Endodermal cell (in vitro differentiated cells): Measurements from ENCODE around the gene CPNE2. TPM values are rescaled to one million over a fixed set of nuclear protein-coding genes. Genes with fewer than 3 reads are reported as not detected.
A peak's percentile ranks its signal among the peaks of the same experiment; 100 is the strongest.

Source experiments
- DNase-seq: peaks from one replicate; pipeline ENCODE4 v3.0.0-alpha.2; 2017
- H3K27ac ChIP-seq: 2 replicates; pipeline ENCODE4 v1.5.1; 2013; ENCODE audit warnings: mild to moderate bottlenecking, low read depth, low read length, moderate library complexity
- H3K27me3 ChIP-seq: 2 replicates; pipeline ENCODE4 v1.6.1; 2013; ENCODE audit warnings: mild to moderate bottlenecking, low read length, moderate library complexity; ENCODE audit not compliant: insufficient read depth, control insufficient read depth, poor library complexity, severe bottlenecking
- H3K36me3 ChIP-seq: 2 replicates; pipeline ENCODE4 v1.7.0; 2013; ENCODE audit warnings: mild to moderate bottlenecking, low read length, moderate library complexity; ENCODE audit not compliant: control insufficient read depth, insufficient read depth
- H3K4me1 ChIP-seq: one replicate; pipeline ENCODE4 v1.7.0; 2013; ENCODE audit warnings: low read length; ENCODE audit not compliant: control insufficient read depth, insufficient read depth
- H3K4me3 ChIP-seq: 2 replicates; pipeline ENCODE4 v1.5.1; 2013; ENCODE audit warnings: mild to moderate bottlenecking, low read length, moderate library complexity
- H3K9ac ChIP-seq: 2 replicates; pipeline ENCODE4 v1.6.1; 2013; ENCODE audit warnings: mild to moderate bottlenecking, low read length, moderate library complexity; ENCODE audit not compliant: poor library complexity, severe bottlenecking; ENCODE audit errors: extremely low read depth
- H3K9me3 ChIP-seq: 2 replicates; pipeline ENCODE4 v1.6.1; 2013; ENCODE audit warnings: mild to moderate bottlenecking, low read length, moderate library complexity; ENCODE audit not compliant: control insufficient read depth
- H3K27ac Mint-ChIP-seq: 2 replicates; pipeline ENCODE4 v1.8.0; 2020; ENCODE audit warnings: mixed read lengths
- H3K27me3 Mint-ChIP-seq: 2 replicates; pipeline ENCODE4 v1.8.0; 2021; ENCODE audit warnings: mild to moderate bottlenecking, mixed read lengths; ENCODE audit not compliant: insufficient read depth
- H3K36me3 Mint-ChIP-seq: 2 replicates; pipeline ENCODE4 v1.8.0; 2020; ENCODE audit warnings: low read depth, mixed read lengths
- H3K4me1 Mint-ChIP-seq: 2 replicates; pipeline ENCODE4 v1.8.0; 2020; ENCODE audit warnings: mixed read lengths
- H3K4me3 Mint-ChIP-seq: 2 replicates; pipeline ENCODE4 v1.8.0; 2020; ENCODE audit warnings: mild to moderate bottlenecking, moderate library complexity, mixed read lengths
- H3K9me3 Mint-ChIP-seq: 2 replicates; pipeline ENCODE4 v1.8.0; 2020; ENCODE audit warnings: mild to moderate bottlenecking, mixed read lengths
- WGBS, 2 experiments: methylation state at CpG; one replicate each; pipeline versions ENCODE4 v1.1.5 to v1.1.7; 2013; ENCODE audit warnings: missing lambda C conversion rate in 2 of 2, mixed read lengths in 1 of 2; ENCODE audit not compliant: insufficient coverage in 1 of 2, insufficient read length in 1 of 2; 5-methylcytosine and 5-hydroxymethylcytosine counted together
- total RNA-seq, 2 donors: library from RNA; stranded (reverse); fragmentation: NEBNext Ultra II Directional in 1 of 2; extraction: Animal tissue kit (Norgen Biotek cat#: 25700) in 1 of 2; gene quantifications; 2 replicates in 1 of 2; 3 replicates in 1 of 2; pipeline ENCODE4 v1.2.1, GENCODE V29; 2021
- TF ChIP-seq, protein P1 (sequence below): fragments of 200-600 bp; sonication (generic); conservative IDR thresholded peaks from 2 replicates; pipeline ENCODE4 v1.5.0; 2021; ENCODE audit warnings: antibody characterized with exemption, mild to moderate bottlenecking

Gene CPNE2
- total RNA-seq, 2 donors from 2014 or later = 12.3 to 16.6 TPM

- H3K36me3 Mint-ChIP-seq = no peaks in the 10 kb centered on the region
- H3K4me1 ChIP-seq = no peaks in the 10 kb centered on the region
- peaks cover 5% of the 10 kb centered on the region for H3K27me3 Mint-ChIP-seq
- no peak overlapping the region for H3K4me3 ChIP-seq
- H3K4me1 Mint-ChIP-seq = no peaks in the 10 kb centered on the region
- 83 to 89% methylated on average over 1 to 11 of the region's 12 CpGs for WGBS, 2 experiments
- no peaks in the 10 kb centered on the region for H3K9me3 ChIP-seq
- no peak for DNase-seq
- no peak overlapping the region for H3K27ac Mint-ChIP-seq
- no peaks in the 10 kb centered on the region for H3K36me3 ChIP-seq
- TF ChIP-seq, protein P1, sequence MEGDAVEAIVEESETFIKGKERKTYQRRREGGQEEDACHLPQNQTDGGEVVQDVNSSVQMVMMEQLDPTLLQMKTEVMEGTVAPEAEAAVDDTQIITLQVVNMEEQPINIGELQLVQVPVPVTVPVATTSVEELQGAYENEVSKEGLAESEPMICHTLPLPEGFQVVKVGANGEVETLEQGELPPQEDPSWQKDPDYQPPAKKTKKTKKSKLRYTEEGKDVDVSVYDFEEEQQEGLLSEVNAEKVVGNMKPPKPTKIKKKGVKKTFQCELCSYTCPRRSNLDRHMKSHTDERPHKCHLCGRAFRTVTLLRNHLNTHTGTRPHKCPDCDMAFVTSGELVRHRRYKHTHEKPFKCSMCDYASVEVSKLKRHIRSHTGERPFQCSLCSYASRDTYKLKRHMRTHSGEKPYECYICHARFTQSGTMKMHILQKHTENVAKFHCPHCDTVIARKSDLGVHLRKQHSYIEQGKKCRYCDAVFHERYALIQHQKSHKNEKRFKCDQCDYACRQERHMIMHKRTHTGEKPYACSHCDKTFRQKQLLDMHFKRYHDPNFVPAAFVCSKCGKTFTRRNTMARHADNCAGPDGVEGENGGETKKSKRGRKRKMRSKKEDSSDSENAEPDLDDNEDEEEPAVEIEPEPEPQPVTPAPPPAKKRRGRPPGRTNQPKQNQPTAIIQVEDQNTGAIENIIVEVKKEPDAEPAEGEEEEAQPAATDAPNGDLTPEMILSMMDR = no peak
- no peak overlapping the region for H3K27ac ChIP-seq
- H3K9me3 Mint-ChIP-seq = no peaks in the 10 kb centered on the region
- no peak overlapping the region for H3K4me3 Mint-ChIP-seq
- H3K9ac ChIP-seq = no peak overlapping the region
- H3K27me3 ChIP-seq = no peaks in the 10 kb centered on the region
These were observed 47.3 kb upstream of the CPNE2 start for GRCh38 chr16:57044931-57045693.

DNA sequence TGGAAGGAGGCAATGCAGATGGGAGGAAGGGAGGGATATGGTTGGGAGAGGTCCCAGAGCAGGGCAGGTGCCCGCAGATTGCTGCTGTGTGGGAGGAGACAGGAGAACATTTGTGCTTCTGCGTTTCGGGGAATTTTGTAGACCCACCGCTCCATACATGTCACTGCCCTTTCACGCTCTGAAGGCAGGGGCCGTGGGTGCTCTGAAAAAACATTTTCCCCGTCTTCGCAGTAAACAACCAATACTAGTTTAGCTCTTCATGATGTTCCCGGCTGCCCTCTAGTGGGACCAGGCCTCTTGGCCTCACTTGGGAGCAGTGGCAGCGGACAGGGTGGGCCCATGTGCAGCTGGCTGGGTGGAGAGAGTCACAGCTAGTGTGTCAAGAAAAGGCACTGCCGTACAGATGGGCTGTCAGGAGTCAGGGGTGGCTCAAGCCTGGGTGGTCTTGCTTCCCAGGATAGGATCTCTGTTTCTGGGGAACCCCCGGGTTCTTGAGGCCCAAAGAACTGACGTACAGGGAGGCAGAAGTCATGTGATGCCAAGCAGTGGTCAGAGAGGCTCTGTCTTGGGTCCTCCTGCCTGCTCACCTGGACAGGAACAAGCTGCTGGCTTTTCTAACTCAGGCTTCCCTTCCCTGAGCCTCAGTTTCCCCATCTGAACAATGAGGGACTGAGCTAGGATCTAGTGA, 46.5 kb upstream of the CPNE2 start:
- no peaks in the 10 kb centered on the region for H3K9me3 Mint-ChIP-seq
- no peaks in the 10 kb centered on the region for H3K36me3 ChIP-seq
- peak; percentile 91 for DNase-seq
- H3K27ac Mint-ChIP-seq = no peak overlapping the region
- 43 to 55% methylated on average over 7 to 13 of the region's 13 CpGs for WGBS, 2 experiments
- no peak overlapping the region for H3K27ac ChIP-seq
- no peak overlapping the region for H3K4me3 ChIP-seq
- no peaks in the 10 kb centered on the region for H3K9me3 ChIP-seq
- H3K4me1 Mint-ChIP-seq = peaks cover 2% of the 10 kb centered on the region
- H3K4me1 ChIP-seq = no peaks in the 10 kb centered on the region
- H3K9ac ChIP-seq = no peak overlapping the region
- H3K27me3 ChIP-seq = no peaks in the 10 kb centered on the region
- H3K4me3 Mint-ChIP-seq = no peak overlapping the region
- H3K36me3 Mint-ChIP-seq = no peaks in the 10 kb centered on the region
- H3K27me3 Mint-ChIP-seq = peaks cover 3% of the 10 kb centered on the region
- TF ChIP-seq, protein P1 = peak; percentile 80

DNA sequence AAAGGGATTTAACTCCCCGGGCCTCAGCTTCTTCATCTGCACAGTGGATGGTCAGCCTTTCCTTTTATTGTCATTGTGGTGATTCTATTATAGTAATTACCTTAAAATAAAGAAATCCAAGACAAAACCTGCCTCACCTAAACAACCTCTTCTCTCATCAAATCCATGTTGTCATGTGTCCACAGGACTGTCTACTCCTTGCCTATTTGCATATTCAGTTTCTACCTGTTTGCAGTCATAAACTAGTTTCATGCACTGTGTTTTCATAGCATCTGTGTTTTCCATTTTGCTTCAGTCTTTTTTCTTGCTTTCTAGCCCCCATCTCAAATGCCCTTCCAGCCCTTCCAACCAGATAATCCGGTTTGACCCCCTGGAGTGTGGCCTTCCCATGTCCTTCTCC, 44.3 kb upstream of the CPNE2 start:
- H3K27me3 Mint-ChIP-seq = no peaks in the 10 kb centered on the region
- H3K27ac Mint-ChIP-seq = no peak overlapping the region
- H3K4me1 Mint-ChIP-seq = peaks cover 2% of the 10 kb centered on the region
- Histone ChIP-seq H3K36me3 (no peaks in the 10 kb centered on the region), H3K4me3 (no peak overlapping the region), H3K27ac (no peak overlapping the region), H3K9ac (no peak overlapping the region), H3K4me1 (no peaks in the 10 kb centered on the region), H3K9me3 (no peaks in the 10 kb centered on the region), H3K27me3 (no peaks in the 10 kb centered on the region)
- H3K36me3 Mint-ChIP-seq = no peaks in the 10 kb centered on the region
- H3K4me3 Mint-ChIP-seq = no peak overlapping the region
- H3K9me3 Mint-ChIP-seq = no peaks in the 10 kb centered on the region
- 50 to 63% methylated on average over 1 of the region's 2 CpGs for WGBS, 2 experiments
- DNase-seq = no peak
- TF ChIP-seq, protein P1 = no peak
